OCI-LY3 (cell line): ENCODE results near the gene PXDN.
"Not testable (repeated sequence)": the region's sequence is repeated elsewhere in the genome, so short reads cannot be mapped to it uniquely, and the experiment has no call there.

ENCODE experiments used
- H2AFZ ChIP-seq: fragments of 200-600, 300-600 bp; shearing (Covaris generic); 2 replicates; pipeline ENCODE4 v1.6.0; 2014; ENCODE audit warnings: antibody characterized with exemption, low read depth, low read length
- H3K27ac ChIP-seq: fragments of 200-600, 300-600 bp; sonication (generic); 2 replicates; pipeline ENCODE4 v1.5.1; 2014; ENCODE audit warnings: mild to moderate bottlenecking, low read length, moderate library complexity, mixed read lengths
- H3K27me3 ChIP-seq: fragments of 200-600, 300-600 bp; sonication (generic); 2 replicates; pipeline ENCODE4 v1.6.1; 2014; ENCODE audit warnings: low read depth, low read length, mixed read lengths
- H3K36me3 ChIP-seq: fragments of 200-600, 300-600 bp; sonication (generic); replicated peaks from 2 replicates; pipeline ENCODE3; 2014; ENCODE audit warnings: low read depth, low read length, mixed read lengths
- H3K4me1 ChIP-seq: fragments of 300-600, 200-600 bp; sonication (generic); 2 replicates; pipeline ENCODE4 v1.6.1; 2014; ENCODE audit warnings: low read length, mixed read lengths
- H3K4me2 ChIP-seq: fragments of 200-600, 300-600 bp; sonication (generic); 2 replicates; pipeline ENCODE4 v1.6.1; 2014; ENCODE audit warnings: low read length, mixed read lengths
- H3K4me3 ChIP-seq: fragments of 300-600, 200-600 bp; sonication (generic); 2 replicates; pipeline ENCODE4 v1.5.1; 2014; ENCODE audit warnings: antibody characterized with exemption, mild to moderate bottlenecking, low read length, moderate library complexity
- H3K79me2 ChIP-seq: fragments of 300-600, 200-600 bp; shearing (Covaris generic); 2 replicates; pipeline ENCODE4 v1.6.1; 2014; ENCODE audit warnings: mild to moderate bottlenecking, low read length, mixed read lengths
- H3K9ac ChIP-seq: fragments of 300-600, 200-600 bp; shearing (Covaris generic); 2 replicates; pipeline ENCODE4 v1.6.0; 2014; ENCODE audit warnings: mild to moderate bottlenecking, low read length, moderate library complexity
- H3K9me3 ChIP-seq: fragments of 200-600, 300-600 bp; shearing (Covaris generic); 2 replicates; pipeline ENCODE4 v1.6.1; 2014; ENCODE audit warnings: low read length, mixed read lengths; ENCODE audit not compliant: insufficient read depth
- H4K20me1 ChIP-seq: fragments of 200-600, 300-600 bp; sonication (generic); 2 replicates; pipeline ENCODE4 v1.6.1; 2016; ENCODE audit warnings: low read length, mixed read lengths; ENCODE audit not compliant: insufficient read depth
- EZH2phosphoT487 ChIP-seq: fragments of 200-600 bp; shearing (Covaris generic); IDR thresholded peaks from 2 replicates; pipeline ENCODE4 v1.6.1; 2018; ENCODE audit warnings: antibody characterized with exemption, mixed run types, low read depth
- TF ChIP-seq, protein P1 (sequence below): fragments of 200-600, 300-600 bp; sonication (generic); IDR thresholded peaks from 2 replicates; pipeline ENCODE4 v1.5.1; 2014; ENCODE audit warnings: antibody characterized with exemption, low read length, low read depth

The PXDN gene

GRCh38 chr2:1701556-1702185 is 42.6 kb downstream of the PXDN start:
- no peak overlapping the region for H3K27ac ChIP-seq
- no peak overlapping the region for H3K4me2 ChIP-seq
- no peak for TF ChIP-seq EZH2phosphoT487
- TF ChIP-seq, protein P1, sequence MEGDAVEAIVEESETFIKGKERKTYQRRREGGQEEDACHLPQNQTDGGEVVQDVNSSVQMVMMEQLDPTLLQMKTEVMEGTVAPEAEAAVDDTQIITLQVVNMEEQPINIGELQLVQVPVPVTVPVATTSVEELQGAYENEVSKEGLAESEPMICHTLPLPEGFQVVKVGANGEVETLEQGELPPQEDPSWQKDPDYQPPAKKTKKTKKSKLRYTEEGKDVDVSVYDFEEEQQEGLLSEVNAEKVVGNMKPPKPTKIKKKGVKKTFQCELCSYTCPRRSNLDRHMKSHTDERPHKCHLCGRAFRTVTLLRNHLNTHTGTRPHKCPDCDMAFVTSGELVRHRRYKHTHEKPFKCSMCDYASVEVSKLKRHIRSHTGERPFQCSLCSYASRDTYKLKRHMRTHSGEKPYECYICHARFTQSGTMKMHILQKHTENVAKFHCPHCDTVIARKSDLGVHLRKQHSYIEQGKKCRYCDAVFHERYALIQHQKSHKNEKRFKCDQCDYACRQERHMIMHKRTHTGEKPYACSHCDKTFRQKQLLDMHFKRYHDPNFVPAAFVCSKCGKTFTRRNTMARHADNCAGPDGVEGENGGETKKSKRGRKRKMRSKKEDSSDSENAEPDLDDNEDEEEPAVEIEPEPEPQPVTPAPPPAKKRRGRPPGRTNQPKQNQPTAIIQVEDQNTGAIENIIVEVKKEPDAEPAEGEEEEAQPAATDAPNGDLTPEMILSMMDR, result no peak
- H3K36me3 ChIP-seq, result no peaks in the 10 kb centered on the region
- no peak overlapping the region for H3K9ac ChIP-seq
- no peak overlapping the region for H2AFZ ChIP-seq
- H3K4me3 ChIP-seq, result no peak overlapping the region
- H3K27me3 ChIP-seq, result no peaks in the 10 kb centered on the region
- no peaks in the 10 kb centered on the region for H3K79me2 ChIP-seq
- H3K9me3 ChIP-seq, result peaks cover 5% of the 10 kb centered on the region
- no peaks in the 10 kb centered on the region for H4K20me1 ChIP-seq
- no peaks in the 10 kb centered on the region for H3K4me1 ChIP-seq

- Histone ChIP-seq H3K4me2 (no peak overlapping the region), H3K9me3 (peaks cover 11% of the 10 kb centered on the region), H2AFZ (no peak overlapping the region), H3K36me3 (no peaks in the 10 kb centered on the region), H3K4me3 (no peak overlapping the region), H4K20me1 (no peaks in the 10 kb centered on the region), H3K4me1 (no peaks in the 10 kb centered on the region), H3K27ac (no peak overlapping the region), H3K27me3 (no peaks in the 10 kb centered on the region), H3K9ac (no peak overlapping the region), H3K79me2 (no peaks in the 10 kb centered on the region)
- TF ChIP-seq, protein P1, result no peak
- no peak for TF ChIP-seq EZH2phosphoT487
Measured at GRCh38 chr2:1701020-1701419, 43.3 kb downstream of the PXDN start.

GRCh38 chr2:1700427-1700826 is 43.9 kb downstream of the PXDN start:
- not testable (repeated sequence) for H4K20me1 ChIP-seq, H3K4me1 ChIP-seq, H3K27ac ChIP-seq, H3K36me3 ChIP-seq, H3K9ac ChIP-seq, H2AFZ ChIP-seq, H3K4me3 ChIP-seq, H3K79me2 ChIP-seq, H3K27me3 ChIP-seq, H3K4me2 ChIP-seq
- peaks cover 11% of the 10 kb centered on the region for H3K9me3 ChIP-seq

GRCh38 chr2:1698188-1698945 is 45.9 kb downstream of the PXDN start:
- no peak overlapping the region for H3K27ac ChIP-seq
- H4K20me1 ChIP-seq, result no peaks in the 10 kb centered on the region
- H3K79me2 ChIP-seq, result no peaks in the 10 kb centered on the region
- H3K4me3 ChIP-seq, result no peak overlapping the region
- no peaks in the 10 kb centered on the region for H3K4me1 ChIP-seq
- H3K36me3 ChIP-seq, result no peaks in the 10 kb centered on the region
- peaks cover 11% of the 10 kb centered on the region for H3K9me3 ChIP-seq
- H2AFZ ChIP-seq, result no peak overlapping the region
- no peaks in the 10 kb centered on the region for H3K27me3 ChIP-seq
- no peak overlapping the region for H3K4me2 ChIP-seq
- H3K9ac ChIP-seq, result no peak overlapping the region
- TF ChIP-seq, protein P1, result no peak
- no peak for TF ChIP-seq EZH2phosphoT487
